Measurements from ENCODE around the gene NEURL1B.

- TF ChIP-seq CTCF (IDR thresholded peaks at IDR 0.05): no peak
- no peak for TF ChIP-seq POLR2A (IDR thresholded peaks at IDR 0.05)
- TF ChIP-seq POLR2AphosphoS5 (IDR thresholded peaks at IDR 0.05; ENCODE audit: insufficient read depth in 1 of 2, low read depth in 1 of 2): peak in 1 of 2 donors; percentile 52
These were observed 47.5 kb downstream of the NEURL1B start for GRCh38 chr5:172688349-172689217.
